Coronary artery (tissue), 2 donors: ENCODE measurements around the gene MFAP2.
A peak's percentile ranks its signal among the peaks of the same experiment; 100 is the strongest.

Experiments used
- DNase-seq: peaks from one replicate; pipeline ENCODE4 v3.0.0-alpha.2; 2017; ENCODE audit warnings: low spot score
- H3K27ac ChIP-seq, 2 donors: fragments of 200-600 bp; sonication (generic); one replicate each; pipeline ENCODE4 v1.5.1; 2016 to 2019
- H3K4me3 ChIP-seq: fragments of 200-600 bp; sonication (generic); 2 replicates; pipeline ENCODE4 v1.5.1; 2016; ENCODE audit warnings: mild to moderate bottlenecking, moderate library complexity
- CTCF ChIP-seq: fragments of 200-600 bp; sonication (generic); IDR thresholded peaks from one replicate; pipeline ENCODE4 v1.5.1; 2019; ENCODE audit warnings: antibody characterized with exemption

MFAP2 gene

GRCh38 chr1:16975838-16976237 is 4.6 kb downstream of the MFAP2 start:
- no peak for DNase-seq
- no peak overlapping the region for H3K4me3 ChIP-seq
- TF ChIP-seq CTCF = no peak
- peak overlapping the region; percentile 95 to 97 for H3K27ac ChIP-seq

- Histone ChIP-seq H3K4me3 (no peak overlapping the region), H3K27ac (peak overlapping the region; percentile 95 to 97)
- TF ChIP-seq CTCF = no peak
- DNase-seq = peak; percentile 93
Observed at GRCh38 chr1:16975211-16975610, 5.2 kb downstream of the MFAP2 start.

DNA sequence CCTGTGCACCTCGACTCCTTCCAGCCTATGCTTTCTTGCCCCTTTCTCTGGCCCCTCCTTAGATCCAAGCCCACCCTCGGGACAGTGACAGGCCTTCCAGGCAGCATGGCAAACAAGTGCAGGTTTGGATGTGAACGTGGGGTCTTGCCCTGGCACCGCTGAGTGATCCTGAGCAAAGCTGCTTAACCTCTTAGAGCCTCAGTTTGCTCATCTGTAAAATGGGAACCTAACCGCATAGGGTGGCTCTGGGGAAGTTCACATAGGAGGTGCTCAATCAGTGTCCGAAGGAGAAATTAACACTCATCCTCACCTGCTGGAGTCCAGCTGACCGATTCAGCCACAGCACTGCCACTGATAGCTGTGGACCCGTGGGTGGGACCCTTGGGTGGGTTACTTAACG is 7.2 kb downstream of the MFAP2 start:
- peak overlapping the region; percentile 68 to 82 for H3K27ac ChIP-seq
- no peak overlapping the region for H3K4me3 ChIP-seq
- no peak for DNase-seq
- no peak for TF ChIP-seq CTCF

DNA sequence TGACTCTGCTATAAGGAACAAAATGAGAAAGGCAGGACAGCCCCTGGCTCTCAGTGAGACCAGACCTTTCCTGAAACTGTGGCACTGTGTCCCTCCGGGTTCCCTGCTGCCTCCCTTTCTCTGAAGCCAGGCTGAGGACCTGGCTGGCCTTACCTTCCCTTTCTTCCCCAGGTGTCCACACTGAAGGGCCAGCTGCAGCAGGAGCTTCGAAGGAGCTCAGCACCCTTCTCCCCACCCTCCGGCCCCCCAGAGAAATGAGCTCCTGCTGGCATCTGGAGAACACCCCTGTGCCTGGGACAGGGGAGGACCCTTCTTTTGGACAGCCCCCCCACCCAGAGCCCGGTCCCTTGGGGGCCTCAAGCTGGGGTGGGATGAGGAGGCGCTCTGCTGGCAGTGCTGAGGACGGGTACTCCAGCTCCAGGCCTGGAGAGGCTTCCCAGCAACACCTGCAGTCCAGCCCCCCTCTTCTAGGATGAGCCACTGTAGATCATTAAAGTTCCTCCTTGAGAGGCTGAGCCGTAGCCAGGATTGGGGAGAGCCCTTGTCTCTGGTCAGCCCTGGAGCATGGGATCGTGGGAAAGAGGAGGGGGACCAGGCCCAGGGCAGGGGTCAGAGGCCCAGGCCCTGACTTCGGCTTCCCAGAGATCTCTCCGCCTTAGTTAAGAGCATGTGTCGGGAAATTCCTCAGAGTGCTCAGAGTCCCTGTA is 8.1 kb downstream of the MFAP2 start:
- Histone ChIP-seq H3K27ac (peak overlapping the region; percentile 68 to 82), H3K4me3 (no peak overlapping the region)
- no peak for TF ChIP-seq CTCF
- no peak for DNase-seq

DNA sequence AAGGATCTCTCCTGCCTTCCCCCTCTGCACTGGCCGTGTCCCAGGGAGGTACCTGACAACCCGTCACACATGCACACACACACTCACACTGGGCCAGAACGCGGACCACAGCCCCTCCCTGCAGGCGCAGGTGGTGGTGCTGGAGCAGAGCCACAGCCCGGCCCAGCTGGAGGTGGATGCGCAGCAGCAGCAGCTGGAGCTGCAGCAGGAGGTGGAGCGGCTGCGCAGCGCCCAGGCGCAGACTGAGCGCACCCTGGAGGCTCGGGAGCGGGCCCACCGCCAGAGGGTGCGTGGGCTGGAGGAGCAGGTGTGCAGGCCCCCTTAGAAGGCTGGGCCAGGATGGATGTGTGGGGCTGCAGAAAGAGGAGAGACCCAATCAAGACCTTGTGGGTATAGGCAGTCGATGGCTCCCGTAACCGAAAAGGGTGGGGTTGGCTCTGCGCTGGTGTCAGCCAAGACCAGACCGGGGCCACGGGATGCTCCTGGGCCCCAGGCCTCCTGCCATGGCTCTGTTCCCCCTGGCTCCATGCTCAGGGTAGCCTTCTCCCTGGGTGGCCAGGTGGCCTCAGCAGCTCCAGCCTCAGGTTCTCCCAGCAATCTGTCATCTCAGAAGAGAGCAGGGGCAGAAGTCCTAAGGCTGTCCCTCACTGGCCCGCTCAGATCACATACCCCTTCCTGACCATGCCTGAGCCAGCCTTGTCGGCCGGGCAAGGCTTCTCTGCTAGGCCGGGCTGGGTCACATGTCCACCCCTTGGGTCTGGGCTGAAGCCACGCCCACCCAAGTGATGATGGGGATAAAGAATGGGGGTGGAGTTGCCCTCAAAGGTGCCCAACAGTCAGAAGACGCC is 8.9 kb downstream of the MFAP2 start:
- peak overlapping the region; percentile 68 to 82 for H3K27ac ChIP-seq
- no peak for TF ChIP-seq CTCF
- H3K4me3 ChIP-seq = no peak overlapping the region
- peak; percentile 71 for DNase-seq

GRCh38 chr1:16970132-16970910 is 10.1 kb downstream of the MFAP2 start:
- no peak for DNase-seq
- H3K27ac ChIP-seq = no peak overlapping the region
- no peak for TF ChIP-seq CTCF
- no peak overlapping the region for H3K4me3 ChIP-seq
